Panc1 (cell line): Measurements from ENCODE around the gene RNU1-4. TPM values are rescaled to one million over a fixed set of nuclear protein-coding genes. Genes with fewer than 3 reads are reported as not detected.
"Not testable (repeated sequence)": the region's sequence is repeated elsewhere in the genome, so short reads cannot be mapped to it uniquely, and the experiment has no call there.

Source experiments
- ATAC-seq: fragments of 200-7000 bp; cut with Tn5 transposase; 2 replicates; pipeline ENCODE4 v1.9.1; 2020; ENCODE audit warnings: mild to moderate bottlenecking, moderate library complexity
- BruUV-seq: library from RNA; stranded (reverse); fragments of 400-500 nt; replicated peaks from 2 replicates; lab custom pipeline; 2021; lab: Mats Ljungman, UMichigan
- CTCF ChIA-PET: fragments of 300-600 bp; sonication (Branson Sonifier 250); formaldehyde crosslinking; loops from one replicate; lab custom pipeline; 2022; ENCODE audit warnings: antibody characterized with exemption; lab: Charles Lee
- POLR2A ChIA-PET: fragments of 300-600 bp; sonication (Branson Sonifier 250); formaldehyde crosslinking; loops from one replicate; lab custom pipeline; 2022; ENCODE audit warnings: antibody characterized with exemption; lab: Charles Lee
- DNase-seq: peaks from one replicate; pipeline ENCODE4 v3.0.0-alpha.2; 2010; ENCODE audit warnings: low read depth, low spot score
- H3K27ac ChIP-seq: 2 replicates; pipeline ENCODE4 v1.5.1; 2011; ENCODE audit warnings: mild to moderate bottlenecking, low read length, inconsistent platforms
- H3K27me3 ChIP-seq: fragments of 200-500 bp; sonication (Bioruptor generic); 2 replicates; pipeline ENCODE4 v1.6.0; 2014; ENCODE audit warnings: low read length, inconsistent platforms; ENCODE audit not compliant: control insufficient read depth, insufficient read depth
- H3K36me3 ChIP-seq: fragments of 200-500 bp; sonication (Bioruptor generic); 2 replicates; pipeline ENCODE4 v1.5.1; 2014; ENCODE audit warnings: inconsistent platforms, mild to moderate bottlenecking, low read length, moderate library complexity; ENCODE audit not compliant: control insufficient read depth, insufficient read depth
- H3K4me1 ChIP-seq: 2 replicates; pipeline ENCODE4 v1.5.1; 2011; ENCODE audit warnings: inconsistent platforms, mild to moderate bottlenecking, low read length, moderate library complexity; ENCODE audit not compliant: control insufficient read depth, insufficient read depth
- H3K4me3 ChIP-seq, 2 experiments: 2 replicates each; pipeline ENCODE4 v1.5.1; 2011 to 2012; ENCODE audit warnings: low read depth in 2 of 2, low read length in 2 of 2, mild to moderate bottlenecking in 2 of 2, inconsistent platforms in 1 of 2, moderate library complexity in 1 of 2
- H3K9me3 ChIP-seq: fragments of 200-500 bp; sonication (Bioruptor generic); 2 replicates; pipeline ENCODE4 v1.5.1; 2014; ENCODE audit warnings: low read depth, mild to moderate bottlenecking, inconsistent platforms, low read length, moderate library complexity; ENCODE audit not compliant: control insufficient read depth, insufficient read depth
- in situ Hi-C: cut with HindIII; loops from 2 replicates; pipeline ENCODE4 v1.10.0; 2016; ENCODE audit warnings: low sequenced_read_pairs, low pct_unique_long_range_greater_than_20kb
- intact Hi-C: fragments of 100-400 bp; cut with micrococcal nuclease; formaldehyde crosslinking; loops from one replicate; pipeline ENCODE4 v1.10.0; 2022; ENCODE audit not compliant: unreplicated experiment
- total RNA-seq: library from RNA; stranded (reverse); gene quantifications from one replicate; pipeline ENCODE4 v1.2.1, GENCODE V29; 2021; ENCODE audit not compliant: unreplicated experiment

The RNU1-4 gene
- total RNA-seq, 1 experiment from 2014 or later: 1,290 TPM

DNA sequence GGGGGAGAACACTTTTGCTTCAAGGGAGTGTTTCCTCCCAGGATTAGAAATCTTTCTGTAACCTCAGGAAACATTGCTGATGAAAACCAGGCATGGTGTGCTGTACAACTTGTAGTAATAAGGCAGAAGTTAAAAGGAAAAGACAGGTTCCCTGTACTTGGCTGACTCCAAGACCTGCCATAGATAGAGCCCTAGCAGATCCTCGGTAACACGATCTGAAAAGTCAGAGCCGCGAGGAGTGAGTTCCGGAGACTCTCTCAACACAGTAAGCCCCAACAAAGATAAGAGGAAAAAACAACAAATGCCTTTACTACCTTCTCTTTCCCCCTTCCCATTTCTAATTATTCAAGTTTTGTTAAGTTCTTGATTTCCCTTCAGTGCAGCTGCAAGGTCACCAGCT lies 7.3 kb downstream of the RNU1-4 start:
- H3K4me3 ChIP-seq, in situ Hi-C loops, H3K27me3 ChIP-seq, H3K9me3 ChIP-seq, POLR2A ChIA-PET, BruUV-seq, H3K27ac ChIP-seq, ATAC-seq, CTCF ChIA-PET, H3K4me1 ChIP-seq, intact Hi-C loops, H3K36me3 ChIP-seq, DNase-seq: not testable (repeated sequence)

GRCh38 chr1:16748710-16749109 lies 8.4 kb downstream of the RNU1-4 start:
- H3K4me3 ChIP-seq, H3K9me3 ChIP-seq, CTCF ChIA-PET, H3K36me3 ChIP-seq, in situ Hi-C loops, intact Hi-C loops, POLR2A ChIA-PET, H3K4me1 ChIP-seq, BruUV-seq, H3K27ac ChIP-seq, DNase-seq, H3K27me3 ChIP-seq: not testable (repeated sequence)
- peak; percentile 35; the same call in 1 of the 2 replicates for ATAC-seq

GRCh38 chr1:16749910-16750888 lies 9.9 kb downstream of the RNU1-4 start:
- BruUV-seq, DNase-seq, H3K27ac ChIP-seq, CTCF ChIA-PET, H3K9me3 ChIP-seq, H3K4me3 ChIP-seq, H3K36me3 ChIP-seq, H3K4me1 ChIP-seq, H3K27me3 ChIP-seq, POLR2A ChIA-PET, in situ Hi-C loops, intact Hi-C loops: not testable (repeated sequence)
- peak; percentile 92 for ATAC-seq

- ATAC-seq: not testable (repeated sequence)
Observed at GRCh38 chr1:16752770-16753169, 12.5 kb downstream of the RNU1-4 start.

GRCh38 chr1:16755385-16755784 lies 15.1 kb downstream of the RNU1-4 start:
- in situ Hi-C loops, H3K9me3 ChIP-seq, H3K4me1 ChIP-seq, BruUV-seq, H3K4me3 ChIP-seq, ATAC-seq, POLR2A ChIA-PET, H3K27me3 ChIP-seq, H3K27ac ChIP-seq, H3K36me3 ChIP-seq, DNase-seq, CTCF ChIA-PET, intact Hi-C loops: not testable (repeated sequence)

More at GRCh38 chr1:16752770-16753169, 12.5 kb downstream of the RNU1-4 start:
- H3K4me1 ChIP-seq, intact Hi-C loops, H3K27ac ChIP-seq, H3K27me3 ChIP-seq, POLR2A ChIA-PET, DNase-seq, H3K36me3 ChIP-seq, BruUV-seq, in situ Hi-C loops, H3K9me3 ChIP-seq, CTCF ChIA-PET, H3K4me3 ChIP-seq: not testable (repeated sequence)

DNA sequence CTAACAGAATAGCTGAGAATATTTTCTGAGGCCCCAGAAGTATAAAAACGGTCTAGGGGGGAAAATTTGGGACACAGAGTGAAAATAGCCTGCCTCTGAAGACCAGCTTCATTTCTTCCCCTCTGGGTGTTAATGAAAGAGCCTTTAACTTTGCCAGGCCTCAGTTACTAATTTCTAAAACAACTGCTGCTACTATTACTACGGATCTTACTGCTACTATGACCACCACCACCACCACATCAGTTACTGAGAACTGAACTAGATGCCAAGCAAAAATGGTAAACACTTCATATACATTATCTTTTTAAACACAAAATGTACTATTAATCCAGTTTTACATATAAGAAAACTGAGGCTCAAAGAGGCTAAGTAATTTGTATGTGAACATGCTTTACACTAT lies 15.6 kb downstream of the RNU1-4 start:
- POLR2A ChIA-PET, ATAC-seq, BruUV-seq, H3K27me3 ChIP-seq, H3K4me3 ChIP-seq, H3K9me3 ChIP-seq, H3K4me1 ChIP-seq, H3K27ac ChIP-seq, H3K36me3 ChIP-seq, CTCF ChIA-PET, DNase-seq, in situ Hi-C loops, intact Hi-C loops: not testable (repeated sequence)

GRCh38 chr1:16757574-16757973 lies 17.3 kb downstream of the RNU1-4 start:
- H3K4me1 ChIP-seq, BruUV-seq, intact Hi-C loops, DNase-seq, H3K9me3 ChIP-seq, POLR2A ChIA-PET, CTCF ChIA-PET, H3K27me3 ChIP-seq, in situ Hi-C loops, H3K4me3 ChIP-seq, H3K36me3 ChIP-seq, H3K27ac ChIP-seq: not testable (repeated sequence)
- ATAC-seq: 0 out of 2 replicates have a peak, but pooled peaks have one; percentile 35
